Activated naive CD8-positive, alpha-beta T cell treated with anti-CD3 and anti-CD28 coated beads, Interleukin-2, amount 50 U/mL, for 24 hours (primary cell): ENCODE measurements around the gene EPHA8.

ENCODE experiments used
- ATAC-seq: fragments of 150-1000 bp; cut with Tn5 transposase; one replicate; pipeline ENCODE4 v1.10.0; 2021
- DNase-seq: peaks from one replicate; pipeline ENCODE4 v3.0.0; 2021
- H3K27ac Mint-ChIP-seq: one replicate; pipeline ENCODE4 v1.8.0; 2021; ENCODE audit warnings: mild to moderate bottlenecking, mixed read lengths
- H3K27me3 Mint-ChIP-seq: one replicate; pipeline ENCODE4 v1.8.0; 2021; ENCODE audit warnings: mixed read lengths
- H3K36me3 Mint-ChIP-seq: one replicate; pipeline ENCODE4 v1.8.0; 2021; ENCODE audit warnings: low read depth, mixed read lengths
- H3K4me1 Mint-ChIP-seq: one replicate; pipeline ENCODE4 v1.8.0; 2021; ENCODE audit warnings: mixed read lengths
- H3K4me3 Mint-ChIP-seq: one replicate; pipeline ENCODE4 v1.8.0; 2021; ENCODE audit warnings: mild to moderate bottlenecking, moderate library complexity, mixed read lengths
- H3K9me3 Mint-ChIP-seq: one replicate; pipeline ENCODE4 v1.8.0; 2021; ENCODE audit warnings: mixed read lengths

EPHA8 gene

GRCh38 chr1:22621761-22622160, 58.5 kb downstream of the EPHA8 start:
- DNase-seq (no peak), ATAC-seq (no peak)
- Mint-ChIP-seq H3K4me3 (no peak overlapping the region), H3K27ac (no peak overlapping the region), H3K27me3 (peaks cover 29% of the 10 kb centered on the region), H3K4me1 (no peaks in the 10 kb centered on the region), H3K36me3 (no peaks in the 10 kb centered on the region), H3K9me3 (no peaks in the 10 kb centered on the region)

GRCh38 chr1:22625262-22625925, 62.1 kb downstream of the EPHA8 start:
- ATAC-seq: no peak
- no peak for DNase-seq
- Mint-ChIP-seq H3K4me3 (no peak overlapping the region), H3K4me1 (no peaks in the 10 kb centered on the region), H3K27me3 (peaks cover 29% of the 10 kb centered on the region), H3K27ac (no peak overlapping the region), H3K36me3 (no peaks in the 10 kb centered on the region), H3K9me3 (no peaks in the 10 kb centered on the region)

GRCh38 chr1:22626237-22627157, 63.2 kb downstream of the EPHA8 start:
- Mint-ChIP-seq H3K4me1 (no peaks in the 10 kb centered on the region), H3K36me3 (no peaks in the 10 kb centered on the region), H3K27me3 (peaks cover 35% of the 10 kb centered on the region), H3K27ac (no peak overlapping the region), H3K4me3 (no peak overlapping the region), H3K9me3 (no peaks in the 10 kb centered on the region)
- ATAC-seq (no peak), DNase-seq (no peak)

GRCh38 chr1:22627331-22627730, 64.0 kb downstream of the EPHA8 start:
- ATAC-seq: no peak
- H3K4me3 Mint-ChIP-seq: no peak overlapping the region

GRCh38 chr1:22628698-22629444, 65.6 kb downstream of the EPHA8 start:
- no peaks in the 10 kb centered on the region for H3K36me3 Mint-ChIP-seq
- H3K27ac Mint-ChIP-seq: no peak overlapping the region
- ATAC-seq (no peak), DNase-seq (no peak)
- no peak overlapping the region for H3K4me3 Mint-ChIP-seq
- no peaks in the 10 kb centered on the region for H3K4me1 Mint-ChIP-seq
- H3K27me3 Mint-ChIP-seq: peaks cover 39% of the 10 kb centered on the region
- H3K9me3 Mint-ChIP-seq: no peaks in the 10 kb centered on the region

More at GRCh38 chr1:22627331-22627730, 64.0 kb downstream of the EPHA8 start:
- Mint-ChIP-seq H3K36me3 (no peaks in the 10 kb centered on the region), H3K4me1 (no peaks in the 10 kb centered on the region), H3K27ac (no peak overlapping the region), H3K9me3 (no peaks in the 10 kb centered on the region), H3K27me3 (peaks cover 41% of the 10 kb centered on the region)
- no peak for DNase-seq

GRCh38 chr1:22629886-22630285, 66.6 kb downstream of the EPHA8 start:
- no peak for DNase-seq
- ATAC-seq: no peak
- Mint-ChIP-seq H3K27me3 (peaks cover 34% of the 10 kb centered on the region), H3K36me3 (no peaks in the 10 kb centered on the region), H3K27ac (no peak overlapping the region), H3K4me1 (no peaks in the 10 kb centered on the region), H3K9me3 (no peaks in the 10 kb centered on the region), H3K4me3 (no peak overlapping the region)

- no peak overlapping the region for H3K27ac Mint-ChIP-seq
- no peak for ATAC-seq
- no peaks in the 10 kb centered on the region for H3K4me1 Mint-ChIP-seq
- H3K36me3 Mint-ChIP-seq: no peaks in the 10 kb centered on the region
- H3K4me3 Mint-ChIP-seq: no peak overlapping the region
- no peaks in the 10 kb centered on the region for H3K9me3 Mint-ChIP-seq
- peaks cover 36% of the 10 kb centered on the region for H3K27me3 Mint-ChIP-seq
- DNase-seq: no peak
These were observed 70.6 kb downstream of the EPHA8 start for GRCh38 chr1:22633697-22634463.

GRCh38 chr1:22635436-22635835, 72.1 kb downstream of the EPHA8 start:
- ATAC-seq: no peak
- Mint-ChIP-seq H3K4me1 (no peaks in the 10 kb centered on the region), H3K27me3 (peaks cover 25% of the 10 kb centered on the region), H3K9me3 (no peaks in the 10 kb centered on the region), H3K27ac (no peak overlapping the region), H3K4me3 (no peak overlapping the region), H3K36me3 (no peaks in the 10 kb centered on the region)
- no peak for DNase-seq

GRCh38 chr1:22636353-22636752, 73.1 kb downstream of the EPHA8 start, which contains the start of gene C1QA:
C1QA (plus strand) TSS chr1:22636628; CDS start chr1:22637617, 989 bp downstream.
- Mint-ChIP-seq H3K4me1 (no peaks in the 10 kb centered on the region), H3K27me3 (peaks cover 24% of the 10 kb centered on the region), H3K4me3 (no peak within 1 kb of the TSS), H3K27ac (no peak within 1 kb of the TSS), H3K9me3 (no peaks in the 10 kb centered on the region), H3K36me3 (no peaks in the 10 kb centered on the region)
- ATAC-seq (no peak), DNase-seq (no peak)

- DNase-seq (no peak), ATAC-seq (no peak)
- Mint-ChIP-seq H3K27me3 (peaks cover 20% of the 10 kb centered on the region), H3K4me3 (no peak overlapping the region), H3K36me3 (no peaks in the 10 kb centered on the region), H3K27ac (no peak overlapping the region), H3K9me3 (no peaks in the 10 kb centered on the region), H3K4me1 (no peaks in the 10 kb centered on the region)
These were observed 73.6 kb downstream of the EPHA8 start for GRCh38 chr1:22636927-22637326.

- ATAC-seq (no peak), DNase-seq (no peak)
- Mint-ChIP-seq H3K4me3 (no peak overlapping the region), H3K4me1 (no peaks in the 10 kb centered on the region), H3K27me3 (peaks cover 16% of the 10 kb centered on the region), H3K27ac (no peak overlapping the region), H3K9me3 (no peaks in the 10 kb centered on the region), H3K36me3 (no peaks in the 10 kb centered on the region)
These were observed 74.7 kb downstream of the EPHA8 start for GRCh38 chr1:22637907-22638445.

- Mint-ChIP-seq H3K4me1 (no peaks in the 10 kb centered on the region), H3K27ac (no peak overlapping the region), H3K4me3 (no peak overlapping the region), H3K9me3 (no peaks in the 10 kb centered on the region), H3K36me3 (no peaks in the 10 kb centered on the region), H3K27me3 (peaks cover 17% of the 10 kb centered on the region)
- ATAC-seq: no peak
- no peak for DNase-seq
These were observed 75.4 kb downstream of the EPHA8 start for GRCh38 chr1:22638476-22639234.

GRCh38 chr1:22639286-22639685, 76.0 kb downstream of the EPHA8 start:
- no peak overlapping the region for H3K4me3 Mint-ChIP-seq
- no peak for DNase-seq
- H3K27ac Mint-ChIP-seq: no peak overlapping the region
- no peaks in the 10 kb centered on the region for H3K9me3 Mint-ChIP-seq
- no peaks in the 10 kb centered on the region for H3K4me1 Mint-ChIP-seq
- peaks cover 17% of the 10 kb centered on the region for H3K27me3 Mint-ChIP-seq
- H3K36me3 Mint-ChIP-seq: no peaks in the 10 kb centered on the region
- ATAC-seq: no peak
